ENCODE data around the gene SYT12.

DNA sequence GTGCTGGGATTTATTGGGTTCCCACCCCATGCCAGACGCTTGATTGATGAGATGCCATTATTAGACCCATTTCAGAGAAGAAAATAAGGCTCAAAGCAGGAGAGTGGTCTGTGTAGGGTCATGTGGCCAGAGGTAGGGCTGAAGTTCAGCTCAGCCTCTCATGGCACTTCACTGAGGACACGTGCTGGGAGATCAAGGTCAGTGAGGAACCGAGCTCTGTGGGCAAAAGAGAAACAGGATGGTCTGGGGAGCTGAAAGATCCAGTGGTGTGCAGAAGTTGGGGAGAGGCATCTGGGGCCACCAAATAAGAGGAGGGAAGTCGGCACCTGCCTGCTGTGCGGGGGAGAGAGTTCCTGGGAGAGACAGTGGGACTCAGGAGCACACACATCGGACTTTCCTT is 53.3 kb downstream of the SYT12 start:
- TF ChIP-seq, protein P1, sequence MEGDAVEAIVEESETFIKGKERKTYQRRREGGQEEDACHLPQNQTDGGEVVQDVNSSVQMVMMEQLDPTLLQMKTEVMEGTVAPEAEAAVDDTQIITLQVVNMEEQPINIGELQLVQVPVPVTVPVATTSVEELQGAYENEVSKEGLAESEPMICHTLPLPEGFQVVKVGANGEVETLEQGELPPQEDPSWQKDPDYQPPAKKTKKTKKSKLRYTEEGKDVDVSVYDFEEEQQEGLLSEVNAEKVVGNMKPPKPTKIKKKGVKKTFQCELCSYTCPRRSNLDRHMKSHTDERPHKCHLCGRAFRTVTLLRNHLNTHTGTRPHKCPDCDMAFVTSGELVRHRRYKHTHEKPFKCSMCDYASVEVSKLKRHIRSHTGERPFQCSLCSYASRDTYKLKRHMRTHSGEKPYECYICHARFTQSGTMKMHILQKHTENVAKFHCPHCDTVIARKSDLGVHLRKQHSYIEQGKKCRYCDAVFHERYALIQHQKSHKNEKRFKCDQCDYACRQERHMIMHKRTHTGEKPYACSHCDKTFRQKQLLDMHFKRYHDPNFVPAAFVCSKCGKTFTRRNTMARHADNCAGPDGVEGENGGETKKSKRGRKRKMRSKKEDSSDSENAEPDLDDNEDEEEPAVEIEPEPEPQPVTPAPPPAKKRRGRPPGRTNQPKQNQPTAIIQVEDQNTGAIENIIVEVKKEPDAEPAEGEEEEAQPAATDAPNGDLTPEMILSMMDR (IDR thresholded peaks at IDR 0.05; ENCODE audit: borderline replicate concordance, extremely low read depth, low read length, poor library complexity, severe bottlenecking) = no peak
- no peak for TF ChIP-seq EZH2 (IDR thresholded peaks at IDR 0.05; ENCODE audit: borderline replicate concordance, low read depth, low read length, severe bottlenecking)
